Hepatocyte (in vitro differentiated cells): ENCODE measurements around the gene NUDT7.

Source experiments
- CTCF ChIP-seq: fragments of 200-600 bp; sonication (generic); IDR thresholded peaks from 2 replicates; pipeline ENCODE4 v1.5.1; 2016; ENCODE audit warnings: antibody characterized with exemption, mild to moderate bottlenecking; ENCODE audit not compliant: poor library complexity
- EZH2 ChIP-seq: fragments of 200-600 bp; sonication (generic); IDR thresholded peaks from 2 replicates; pipeline ENCODE4 v1.6.1; 2016; ENCODE audit warnings: antibody characterized with exemption, mild to moderate bottlenecking, borderline replicate concordance
- EZH2phosphoT487 ChIP-seq: fragments of 200-600 bp; sonication (generic); IDR thresholded peaks from one replicate; pipeline ENCODE4 v1.6.1; 2018; ENCODE audit warnings: antibody characterized with exemption, mild to moderate bottlenecking, low read depth, moderate library complexity; ENCODE audit not compliant: unreplicated experiment, severe bottlenecking

GRCh38 chr16:77689971-77690370 is 32.3 kb upstream of the NUDT7 start:
- TF ChIP-seq EZH2 (no peak), CTCF (no peak), EZH2phosphoT487 (no peak)
